ENCODE measurements around the gene IDI1.
"Not testable (repeated sequence)": the region's sequence is repeated elsewhere in the genome, so short reads cannot be mapped to it uniquely, and the experiment has no call there.

- TF ChIP-seq CTCF (IDR thresholded peaks at IDR 0.05; ENCODE audit: low read depth, low read length, missing input control); RAD21 (IDR thresholded peaks at IDR 0.05): not testable (repeated sequence)
- TF ChIP-seq, protein P1, sequence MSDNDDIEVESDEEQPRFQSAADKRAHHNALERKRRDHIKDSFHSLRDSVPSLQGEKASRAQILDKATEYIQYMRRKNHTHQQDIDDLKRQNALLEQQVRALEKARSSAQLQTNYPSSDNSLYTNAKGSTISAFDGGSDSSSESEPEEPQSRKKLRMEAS (IDR thresholded peaks at IDR 0.05): not testable (repeated sequence)
These were observed 39.0 kb downstream of the IDI1 start for GRCh38 chr10:1009947-1010346.
